ENCODE results near the gene MT1H.
"Not testable (repeated sequence)": the region's sequence is repeated elsewhere in the genome, so short reads cannot be mapped to it uniquely, and the experiment has no call there.

DNA sequence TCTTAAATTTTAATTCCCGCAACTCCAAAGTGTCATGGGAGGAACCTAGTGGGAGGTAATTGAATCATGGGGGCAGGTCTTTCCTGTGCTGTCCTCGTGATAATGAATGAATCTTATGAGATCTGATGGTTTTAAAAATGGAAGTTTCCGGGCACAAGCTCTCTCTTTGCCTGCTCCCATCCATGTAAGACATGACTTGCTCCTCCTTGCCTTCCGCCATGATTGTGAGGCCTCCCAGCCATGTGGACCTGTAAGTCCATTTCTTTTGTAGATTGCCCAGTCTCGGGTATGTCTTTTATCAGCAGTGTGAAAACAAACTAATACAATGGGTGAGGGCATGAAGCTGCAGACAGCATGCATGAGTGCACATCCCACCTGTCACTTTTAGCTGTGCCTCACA lies 46.4 kb upstream of the MT1H start:
- not testable (repeated sequence) for TF ChIP-seq EZH2phosphoT487 (IDR thresholded peaks at IDR 0.05; ENCODE audit: insufficient read depth, low read depth); EZH2 (IDR thresholded peaks at IDR 0.05; ENCODE audit: insufficient read depth, poor library complexity, severe bottlenecking)
